ENCODE results near the gene UCN. TPM values are rescaled to one million over a fixed set of nuclear protein-coding genes. Genes with fewer than 3 reads are reported as not detected.

UCN gene
- total and polyA plus RNA-seq, 2 of the 4 experiments (the other 2 are of a cell fraction) = 0.22 TPM; not detected in 1

Other genes with a start within 250 kb of the UCN start
- 196 and 386 TPM in 2 replicates for gene OST4, start 236.8 kb downstream of the UCN start, total RNA-seq (2012; rRNA removed)
- gene OST4, start 236.8 kb downstream of the UCN start, polyA plus RNA-seq (2012; rRNA removed) = 806 and 1,337 TPM in 2 replicates
- gene EMILIN1, start 229.8 kb downstream of the UCN start, total RNA-seq (2012; rRNA removed) = 26.5 and 27.8 TPM in 2 replicates
- gene EMILIN1, start 229.8 kb downstream of the UCN start, polyA plus RNA-seq (2012; rRNA removed) = 95.6 and 123 TPM in 2 replicates
- gene KHK, start 221.7 kb downstream of the UCN start, total RNA-seq (2012; rRNA removed) = 0.56 and 0.72 TPM in 2 replicates
- 0.80 and 0.82 TPM in 2 replicates for gene KHK, start 221.7 kb downstream of the UCN start, polyA plus RNA-seq (2012; rRNA removed)
- gene CGREF1, start 189.3 kb downstream of the UCN start, total RNA-seq (2012; rRNA removed) = 0.28 and 0.54 TPM in 2 replicates
- 1.3 TPM in 2 replicates for gene CGREF1, start 189.3 kb downstream of the UCN start, polyA plus RNA-seq (2012; rRNA removed)
- gene ABHD1, start 184.6 kb downstream of the UCN start, total RNA-seq (2012; rRNA removed) = not detected in 2 replicates
- gene ABHD1, start 184.6 kb downstream of the UCN start, polyA plus RNA-seq (2012; rRNA removed) = 0.14 and 0.24 TPM in 2 replicates
- 36.1 and 38.9 TPM in 2 replicates for gene PREB, start 173.8 kb downstream of the UCN start, total RNA-seq (2012; rRNA removed)
- gene PREB, start 173.8 kb downstream of the UCN start, polyA plus RNA-seq (2012; rRNA removed) = 49.0 and 52.2 TPM in 2 replicates
- not detected in 2 replicates for gene PRR30, start 169.0 kb downstream of the UCN start, total RNA-seq (2012; rRNA removed)
- gene PRR30, start 169.0 kb downstream of the UCN start, polyA plus RNA-seq (2012; rRNA removed) = not detected in 2 replicates
- gene TCF23, start 159.4 kb downstream of the UCN start, total RNA-seq (2012; rRNA removed) = not detected in 2 replicates
- gene TCF23, start 159.4 kb downstream of the UCN start, polyA plus RNA-seq (2012; rRNA removed) = not detected in 2 replicates
- gene ATRAID, start 96.4 kb downstream of the UCN start, total RNA-seq (2012; rRNA removed) = 138 and 144 TPM in 2 replicates
- 165 and 173 TPM in 2 replicates for gene ATRAID, start 96.4 kb downstream of the UCN start, polyA plus RNA-seq (2012; rRNA removed)
- 34.2 and 38.6 TPM in 2 replicates for gene SLC5A6, start 96.2 kb downstream of the UCN start, total RNA-seq (2012; rRNA removed)
- 28.8 and 30.6 TPM in 2 replicates for gene SLC5A6, start 96.2 kb downstream of the UCN start, polyA plus RNA-seq (2012; rRNA removed)
- gene CAD, start 91.1 kb downstream of the UCN start, total RNA-seq (2012; rRNA removed) = 12.9 and 17.8 TPM in 2 replicates
- 38.7 and 45.8 TPM in 2 replicates for gene CAD, start 91.1 kb downstream of the UCN start, polyA plus RNA-seq (2012; rRNA removed)
- under 0.01 TPM in 1 of 2 replicates, not detected in the other for gene SLC30A3, start 45.4 kb downstream of the UCN start, total RNA-seq (2012; rRNA removed)
- 0.15 and 0.17 TPM in 2 replicates for gene SLC30A3, start 45.4 kb downstream of the UCN start, polyA plus RNA-seq (2012; rRNA removed)
- gene DNAJC5G, start 33.0 kb downstream of the UCN start, total RNA-seq (2012; rRNA removed) = not detected in 2 replicates
- not detected in 2 replicates for gene DNAJC5G, start 33.0 kb downstream of the UCN start, polyA plus RNA-seq (2012; rRNA removed)
- gene TRIM54, start 26.0 kb downstream of the UCN start, total RNA-seq (2012; rRNA removed) = under 0.01 TPM in 1 of 2 replicates, not detected in the other
- 0.07 and 0.15 TPM in 2 replicates for gene TRIM54, start 26.0 kb downstream of the UCN start, polyA plus RNA-seq (2012; rRNA removed)
- 70.4 and 80.5 TPM in 2 replicates for gene MPV17, start 14.7 kb upstream of the UCN start, total RNA-seq (2012; rRNA removed)
- gene MPV17, start 14.7 kb upstream of the UCN start, polyA plus RNA-seq (2012; rRNA removed) = 160 and 164 TPM in 2 replicates
- 23.1 and 25.5 TPM in 2 replicates for gene GTF3C2, start 48.3 kb upstream of the UCN start, total RNA-seq (2012; rRNA removed)
- gene GTF3C2, start 48.3 kb upstream of the UCN start, polyA plus RNA-seq (2012; rRNA removed) = 36.9 and 37.7 TPM in 2 replicates
- gene EIF2B4, start 61.9 kb upstream of the UCN start, total RNA-seq (2012; rRNA removed) = 47.9 and 48.9 TPM in 2 replicates
- 40.3 and 43.8 TPM in 2 replicates for gene EIF2B4, start 61.9 kb upstream of the UCN start, polyA plus RNA-seq (2012; rRNA removed)
- gene SNX17, start 62.2 kb upstream of the UCN start, total RNA-seq (2012; rRNA removed) = 130 and 131 TPM in 2 replicates
- gene SNX17, start 62.2 kb upstream of the UCN start, polyA plus RNA-seq (2012; rRNA removed) = 100.0 and 102 TPM in 2 replicates
- gene ZNF513, start 72.3 kb upstream of the UCN start, total RNA-seq (2012; rRNA removed) = 3.1 and 3.4 TPM in 2 replicates
- 23.5 and 23.7 TPM in 2 replicates for gene ZNF513, start 72.3 kb upstream of the UCN start, polyA plus RNA-seq (2012; rRNA removed)
- 95.9 and 99.2 TPM in 2 replicates for gene PPM1G, start 101.1 kb upstream of the UCN start, total RNA-seq (2012; rRNA removed)
- 55.9 and 57.6 TPM in 2 replicates for gene PPM1G, start 101.1 kb upstream of the UCN start, polyA plus RNA-seq (2012; rRNA removed)
- 107 and 120 TPM in 2 replicates for gene NRBP1, start 120.2 kb upstream of the UCN start, total RNA-seq (2012; rRNA removed)
- gene NRBP1, start 120.2 kb upstream of the UCN start, polyA plus RNA-seq (2012; rRNA removed) = 150 and 155 TPM in 2 replicates
- gene KRTCAP3, start 133.9 kb upstream of the UCN start, total RNA-seq (2012; rRNA removed) = not detected in 2 replicates
- gene KRTCAP3, start 133.9 kb upstream of the UCN start, polyA plus RNA-seq (2012; rRNA removed) = 1.1 and 1.5 TPM in 2 replicates
- gene IFT172, start 181.3 kb upstream of the UCN start, total RNA-seq (2012; rRNA removed) = 23.1 and 25.5 TPM in 2 replicates
- 17.2 and 18.8 TPM in 2 replicates for gene IFT172, start 181.3 kb upstream of the UCN start, polyA plus RNA-seq (2012; rRNA removed)
- gene FNDC4, start 186.8 kb upstream of the UCN start, total RNA-seq (2012; rRNA removed) = 7.3 and 7.5 TPM in 2 replicates
- 11.1 and 12.0 TPM in 2 replicates for gene FNDC4, start 186.8 kb upstream of the UCN start, polyA plus RNA-seq (2012; rRNA removed)
- gene GCKR, start 188.4 kb upstream of the UCN start, total RNA-seq (2012; rRNA removed) = under 0.01 TPM in 1 of 2 replicates, not detected in the other
- 0.41 and 0.55 TPM in 2 replicates for gene GCKR, start 188.4 kb upstream of the UCN start, polyA plus RNA-seq (2012; rRNA removed)

Data from IMR-90 (cell line).